OCI-LY7 (cell line): ENCODE data around the gene NAGLU. TPM values are rescaled to one million over a fixed set of nuclear protein-coding genes. Genes with fewer than 3 reads are reported as not detected.
A peak's percentile ranks its signal among the peaks of the same experiment; 100 is the strongest.
"Not testable (repeated sequence)": the region's sequence is repeated elsewhere in the genome, so short reads cannot be mapped to it uniquely, and the experiment has no call there.

Source experiments
- BruUV-seq: library from RNA; stranded (reverse); fragments of 400-500 nt; replicated peaks from 2 replicates; lab custom pipeline; 2021; lab: Mats Ljungman, UMichigan
- CTCF ChIA-PET: fragments of 300-600 bp; sonication (Branson Sonifier 250); formaldehyde crosslinking; loops from one replicate; lab custom pipeline; 2022; ENCODE audit warnings: antibody characterized with exemption; ENCODE audit not compliant: unreplicated experiment; lab: Charles Lee
- POLR2A ChIA-PET: fragments of 300-600 bp; sonication (Branson Sonifier 250); formaldehyde crosslinking; loops from one replicate; lab custom pipeline; 2022; ENCODE audit warnings: antibody characterized with exemption; lab: Charles Lee
- DNase-seq: peaks from one replicate; pipeline ENCODE4 v3.0.0-alpha.2; 2015; ENCODE audit warnings: low spot score
- H2AFZ ChIP-seq: fragments of 200-600 bp; sonication (generic), shearing (Covaris generic); 2 replicates; pipeline ENCODE4 v1.6.1; 2014; ENCODE audit warnings: mild to moderate bottlenecking, antibody characterized with exemption, low read length, moderate library complexity
- H3K27ac ChIP-seq: fragments of 200-600 bp; sonication (generic); 2 replicates; pipeline ENCODE4 v1.5.1; 2014; ENCODE audit warnings: mixed run types, low read depth, mild to moderate bottlenecking, moderate library complexity, low read length, inconsistent platforms; ENCODE audit not compliant: poor library complexity, severe bottlenecking
- H3K36me3 ChIP-seq: fragments of 200-600 bp; sonication (generic); 2 replicates; pipeline ENCODE4 v1.6.1; 2014; ENCODE audit warnings: mild to moderate bottlenecking, antibody characterized with exemption, low read length, moderate library complexity, mixed read lengths; ENCODE audit not compliant: insufficient read depth
- H3K4me1 ChIP-seq: fragments of 200-600 bp; sonication (generic); 2 replicates; pipeline ENCODE4 v1.5.1; 2014; ENCODE audit warnings: mild to moderate bottlenecking, low read length; ENCODE audit not compliant: insufficient read depth, poor library complexity, severe bottlenecking
- H3K4me2 ChIP-seq: fragments of 200-600 bp; sonication (generic); 2 replicates; pipeline ENCODE4 v1.6.1; 2014; ENCODE audit warnings: mild to moderate bottlenecking, low read length
- H3K4me3 ChIP-seq: fragments of 200-600 bp; sonication (generic); 2 replicates; pipeline ENCODE4 v1.5.1; 2014; ENCODE audit warnings: mild to moderate bottlenecking, low read depth, low read length; ENCODE audit not compliant: poor library complexity, severe bottlenecking
- H3K79me2 ChIP-seq: fragments of 200-600 bp; sonication (generic); 2 replicates; pipeline ENCODE4 v1.6.1; 2016; ENCODE audit warnings: low read depth, mild to moderate bottlenecking, low read length, moderate library complexity, mixed read lengths; ENCODE audit not compliant: insufficient read depth
- H3K9me2 ChIP-seq: fragments of 200-600 bp; sonication (generic); 2 replicates; pipeline ENCODE4 v1.6.1; 2016; ENCODE audit warnings: mild to moderate bottlenecking, low read length, mixed read lengths; ENCODE audit not compliant: insufficient read depth
- H3K9me3 ChIP-seq: fragments of 200-600 bp; sonication (generic); 2 replicates; pipeline ENCODE4 v1.6.1; 2014; ENCODE audit warnings: mild to moderate bottlenecking, mixed run types, low read length, mixed read lengths
- H4K20me1 ChIP-seq: fragments of 200-600 bp; sonication (generic); 2 replicates; pipeline ENCODE4 v1.6.1; 2014; ENCODE audit warnings: mild to moderate bottlenecking, antibody characterized with exemption, low read length, moderate library complexity, mixed read lengths; ENCODE audit not compliant: insufficient read depth
- CTCF ChIP-seq: fragments of 200-600 bp; sonication (generic); conservative IDR thresholded peaks from 2 replicates; pipeline ENCODE4 v1.5.1; 2014; ENCODE audit warnings: mild to moderate bottlenecking, antibody characterized with exemption, low read length, moderate library complexity, mixed read lengths
- EZH2phosphoT487 ChIP-seq: fragments of 200-600 bp; sonication (generic); IDR thresholded peaks from 2 replicates; pipeline ENCODE4 v1.6.1; 2018; ENCODE audit warnings: low read depth, borderline replicate concordance, mild to moderate bottlenecking, mixed run types, antibody characterized with exemption, low read length, moderate library complexity, mixed read lengths
- intact Hi-C: fragments of 100-400 bp; cut with micrococcal nuclease; formaldehyde crosslinking; loops from one replicate; pipeline ENCODE4 v1.10.0; 2022; ENCODE audit not compliant: unreplicated experiment
- total RNA-seq, 2 experiments: library from RNA; depleted of rRNA in 1 of 2; stranded (reverse); fragments of >200 nt in 1 of 2; shearing (Covaris generic) in 1 of 2; gene quantifications; 2 replicates each; pipeline ENCODE4 v1.2.3, GENCODE V29; 2014 to 2022

Gene NAGLU
- total RNA-seq, 2 experiments from 2014 or later = 37.6 to 42.8 TPM

- BruUV-seq, H3K9me2 ChIP-seq, H3K27ac ChIP-seq, H3K79me2 ChIP-seq, H4K20me1 ChIP-seq, POLR2A ChIA-PET, CTCF ChIA-PET, H3K36me3 ChIP-seq, H2AFZ ChIP-seq, intact Hi-C loops, H3K4me3 ChIP-seq, H3K9me3 ChIP-seq, DNase-seq: not testable (repeated sequence)
- Histone ChIP-seq H3K4me1 (peaks cover 29% of the 10 kb centered on the region), H3K4me2 (peak overlapping the region; percentile 26)
- peak; percentile 52 for TF ChIP-seq CTCF
Measured at GRCh38 chr17:42555961-42556617, 20.0 kb downstream of the NAGLU start.

- no TSS peak for BruUV-seq
- ChIA-PET POLR2A (no interaction called here), CTCF (no interaction called here)
- peaks cover 25% of the 10 kb centered on the region for H3K79me2 ChIP-seq
- no peak overlapping the region for H3K4me3 ChIP-seq
- peaks cover 38% of the 10 kb centered on the region for H3K4me1 ChIP-seq
- intact Hi-C loops = no loop called here
- H4K20me1 ChIP-seq = no peaks in the 10 kb centered on the region
- H2AFZ ChIP-seq = no peak overlapping the region
- H3K9me2 ChIP-seq = no peaks in the 10 kb centered on the region
- no peak for DNase-seq
- peaks cover 12% of the 10 kb centered on the region for H3K36me3 ChIP-seq
- H3K4me2 ChIP-seq = no peak overlapping the region
- H3K27ac ChIP-seq = no peak overlapping the region
- TF ChIP-seq EZH2phosphoT487 (no peak), CTCF (no peak)
- no peaks in the 10 kb centered on the region for H3K9me3 ChIP-seq
Measured at GRCh38 chr17:42559075-42559474, 23.0 kb downstream of the NAGLU start.

DNA sequence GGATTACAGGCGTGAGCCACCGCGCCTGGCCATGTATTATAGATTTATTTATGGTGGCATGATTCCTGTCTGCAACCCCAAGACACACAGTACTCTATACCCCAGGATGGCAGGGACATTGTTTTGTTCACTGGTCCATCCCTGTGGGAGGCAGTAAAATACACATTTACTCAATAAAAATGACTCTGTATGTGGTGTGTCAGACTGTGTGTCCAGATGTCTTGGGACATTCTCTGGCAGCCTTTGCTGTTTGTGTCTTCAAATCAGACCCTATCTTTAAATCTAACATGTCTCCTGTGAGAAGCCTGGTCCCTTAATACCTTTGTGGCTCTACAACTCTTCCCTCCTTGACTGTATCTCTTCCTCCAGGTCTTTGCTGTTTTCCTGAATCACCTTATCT is 24.2 kb downstream of the NAGLU start:
- Histone ChIP-seq H4K20me1 (no peaks in the 10 kb centered on the region), H3K4me1 (peaks cover 36% of the 10 kb centered on the region), H3K36me3 (peaks cover 24% of the 10 kb centered on the region), H3K4me3 (no peak overlapping the region), H3K27ac (no peak overlapping the region), H3K9me2 (no peaks in the 10 kb centered on the region), H3K79me2 (peaks cover 25% of the 10 kb centered on the region), H3K4me2 (no peak overlapping the region), H3K9me3 (no peaks in the 10 kb centered on the region), H2AFZ (no peak overlapping the region)
- TF ChIP-seq EZH2phosphoT487 (no peak), CTCF (no peak)
- POLR2A ChIA-PET = interaction anchor here (0.7 kb wide), 1 partner anchor 383 kb away, joined by 8 read pairs; no protein-coding TSS in a partner anchor
- intact Hi-C loops = no loop called here
- CTCF ChIA-PET = no interaction called here
- no peak for DNase-seq
- BruUV-seq = no TSS peak
